HepG2 (cell line): ENCODE measurements around the gene RNF114. TPM values are rescaled to one million over a fixed set of nuclear protein-coding genes. Genes with fewer than 3 reads are reported as not detected.

Experiments
- AGO2 ChIP-seq: fragments of 200-400 bp; formaldehyde crosslinking; optimal IDR thresholded peaks from 2 replicates; pipeline ENCODE3; 2017; ENCODE audit warnings: mild to moderate bottlenecking, low read depth, low read length, moderate library complexity
- ATRX ChIP-seq: sonication (generic); formaldehyde crosslinking; IDR thresholded peaks from 2 replicates; pipeline ENCODE4 v1.4.0; 2020; ENCODE audit warnings: missing genetic modification reagents, borderline replicate concordance
- BCL6 ChIP-seq: IDR thresholded peaks from 2 replicates; pipeline ENCODE4 v1.6.1; 2016; ENCODE audit warnings: missing genetic modification reagents, missing compliant biosample characterization
- CHD4 ChIP-seq: fragments of 200-600 bp; sonication (generic); IDR thresholded peaks from 2 replicates; pipeline ENCODE4 v1.7.0; 2017; ENCODE audit warnings: mild to moderate bottlenecking, low read length, borderline replicate concordance
- KAT2B ChIP-seq: fragments of 150-350 bp; IDR thresholded peaks from 2 replicates; pipeline ENCODE4 v1.6.1; 2014; ENCODE audit warnings: low read depth, low read length, borderline replicate concordance
- KDM2A ChIP-seq: sonication (generic); formaldehyde crosslinking; IDR thresholded peaks from 2 replicates; pipeline ENCODE4 v1.4.0; 2020; ENCODE audit warnings: low read depth, missing genetic modification reagents, borderline replicate concordance
- KLF15 ChIP-seq: sonication (generic); formaldehyde crosslinking; IDR thresholded peaks from 2 replicates; pipeline ENCODE4 v1.8.1; 2023; ENCODE audit warnings: borderline replicate concordance, mild to moderate bottlenecking, inconsistent platforms, missing genetic modification reagents, mixed read lengths
- MED13 ChIP-seq: sonication (generic); formaldehyde crosslinking; IDR thresholded peaks from 2 replicates; pipeline ENCODE4 v1.5.0; 2020; ENCODE audit warnings: missing genetic modification reagents
- MEIS2 ChIP-seq: sonication (generic); formaldehyde crosslinking; IDR thresholded peaks from 2 replicates; pipeline ENCODE4 v1.9.0; 2021; ENCODE audit warnings: mild to moderate bottlenecking, missing genetic modification reagents
- PLSCR1 ChIP-seq: sonication (generic); formaldehyde crosslinking; IDR thresholded peaks from 2 replicates; pipeline ENCODE4 v1.5.0; 2020; ENCODE audit warnings: missing genetic modification reagents, mild to moderate bottlenecking, borderline replicate concordance
- ZBTB40 ChIP-seq, 2 experiments: fragments of 450-650 bp in 1 of 2; sonication (generic) in 1 of 2; formaldehyde crosslinking in 1 of 2; IDR thresholded peaks; 2 replicates each; pipeline versions ENCODE4 v1.6.1 to v1.8.0; 2016 to 2022; ENCODE audit warnings: antibody characterized with exemption in 1 of 2, mild to moderate bottlenecking in 1 of 2, missing genetic modification reagents in 1 of 2
- ZMYM4 ChIP-seq: sonication (generic); formaldehyde crosslinking; IDR thresholded peaks from 2 replicates; pipeline ENCODE4 v1.8.1; 2023; ENCODE audit warnings: mild to moderate bottlenecking, missing genetic modification reagents
- ZNF550 ChIP-seq: sonication (generic); formaldehyde crosslinking; IDR thresholded peaks from 2 replicates; pipeline ENCODE4 v1.4.0; 2020; ENCODE audit warnings: mild to moderate bottlenecking, missing genetic modification reagents, borderline replicate concordance
- polyA plus RNA-seq, 8 experiments: library from polyadenylated mRNA; depleted of rRNA in 3 of 8; stranded (reverse) in 7 of 8; unstranded in 1 of 8; fragments of >200 nt; fragmentation: Illumina TruSeq in 4 of 8; extraction: Trizol in 4 of 8; gene quantifications; 2 replicates each; pipeline versions ENCODE4 v1.2.1 to v1.2.3, GENCODE V29; 2011 to 2016; ENCODE audit warnings: low read depth in 4 of 8, missing spikeins in 1 of 8, mixed read lengths in 1 of 8; ENCODE audit not compliant: insufficient read depth in 1 of 8
- total RNA-seq, 5 experiments: library from RNA; depleted of rRNA; stranded (reverse); fragments of >200 nt; fragmentation: Illumina TruSeq; extraction: Trizol; gene quantifications; 2 replicates each; pipeline ENCODE4 v1.2.3, GENCODE V29; 2016; ENCODE audit warnings: low read depth in 1 of 5
- TF ChIP-seq, protein P1 (sequence below): sonication (generic); formaldehyde crosslinking; IDR thresholded peaks from 2 replicates; pipeline ENCODE4 v1.5.0; 2020; ENCODE audit warnings: missing genetic modification reagents, mild to moderate bottlenecking, borderline replicate concordance
- TF ChIP-seq, protein P2 (sequence below): IDR thresholded peaks from 2 replicates; pipeline ENCODE4 v1.6.1; 2016; ENCODE audit warnings: low read depth, control low read depth
- TF ChIP-seq, protein P3 (sequence below): sonication (generic); formaldehyde crosslinking; IDR thresholded peaks from 2 replicates; pipeline ENCODE4 v1.4.0; 2020; ENCODE audit warnings: mild to moderate bottlenecking, missing genetic modification reagents

The RNF114 gene
- total and polyA plus RNA-seq, 2 of the 13 experiments (the other 11 are each of a cell fraction or from before 2014, with no cell fraction given), result 119 to 126 TPM

DNA sequence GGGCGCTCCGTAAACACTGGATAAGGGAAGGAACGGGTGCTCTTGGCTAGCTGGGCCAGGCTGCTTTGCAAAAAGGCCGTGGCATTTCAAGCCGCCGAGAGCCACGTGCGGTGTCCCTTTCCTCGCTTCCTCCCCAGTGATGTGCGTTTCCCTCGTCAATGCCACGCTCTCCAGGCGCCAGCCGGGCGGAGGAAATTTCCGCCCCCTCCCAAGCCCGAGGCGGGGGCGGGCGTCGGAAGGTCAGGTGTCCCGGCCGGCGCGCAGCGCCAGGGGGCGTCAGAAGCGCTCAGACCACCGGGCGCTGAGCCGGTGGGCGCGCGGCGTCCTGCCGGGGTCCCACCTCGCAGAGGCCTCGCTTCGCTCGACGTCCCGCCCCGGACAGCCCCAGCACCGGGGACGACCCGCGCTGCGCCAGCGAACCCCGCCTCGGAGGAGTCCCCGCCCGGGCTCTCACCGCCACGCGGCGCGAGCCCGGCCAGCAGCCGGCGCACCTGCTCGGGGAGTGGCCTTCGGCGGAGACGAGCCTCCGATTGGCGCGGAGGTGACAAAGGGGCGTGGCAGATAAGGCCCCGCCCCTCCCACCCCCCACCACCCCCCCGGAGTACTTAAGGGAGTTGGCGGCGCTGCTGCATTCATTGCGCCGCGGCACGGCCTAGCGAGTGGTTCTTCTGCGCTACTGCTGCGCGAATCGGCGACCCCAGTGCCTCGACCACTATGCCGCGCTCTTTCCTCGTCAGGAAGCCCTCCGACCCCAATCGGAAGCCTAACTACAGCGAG lies 46.3 kb downstream of the RNF114 start, which contains the start of gene SNAI1 (continued):
- TF ChIP-seq CHD4 (no peak), KAT2B (no peak), ZMYM4 (CRISPR knock-in tag) (peak; percentile 79), MED13 (peak; percentile 87), BCL6 (CRISPR knock-in tag) (peak; percentile 68), ZBTB40 (IDR thresholded peaks at IDR 0.05) (no peak), ZBTB40 (CRISPR knock-in tag; IDR thresholded peaks at IDR 0.05) (peak; percentile 85; the same call in 1 of the 2 replicates), PLSCR1 (CRISPR knock-in tag) (no peak), ATRX (no peak), KLF15 (peak; percentile 86), AGO2 (no peak), MEIS2 (CRISPR knock-in tag) (peak; percentile 98), ZNF550 (CRISPR knock-in tag) (peak; percentile 98), KDM2A (CRISPR knock-in tag) (peak; percentile 78)
- TF ChIP-seq, protein P1, sequence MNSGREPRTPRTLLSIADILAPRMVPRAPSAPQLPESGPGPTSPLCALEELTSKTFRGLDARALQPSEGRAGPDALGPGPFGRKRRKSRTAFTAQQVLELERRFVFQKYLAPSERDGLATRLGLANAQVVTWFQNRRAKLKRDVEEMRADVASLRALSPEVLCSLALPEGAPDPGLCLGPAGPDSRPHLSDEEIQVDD, result peak; percentile 89
- TF ChIP-seq, protein P2, sequence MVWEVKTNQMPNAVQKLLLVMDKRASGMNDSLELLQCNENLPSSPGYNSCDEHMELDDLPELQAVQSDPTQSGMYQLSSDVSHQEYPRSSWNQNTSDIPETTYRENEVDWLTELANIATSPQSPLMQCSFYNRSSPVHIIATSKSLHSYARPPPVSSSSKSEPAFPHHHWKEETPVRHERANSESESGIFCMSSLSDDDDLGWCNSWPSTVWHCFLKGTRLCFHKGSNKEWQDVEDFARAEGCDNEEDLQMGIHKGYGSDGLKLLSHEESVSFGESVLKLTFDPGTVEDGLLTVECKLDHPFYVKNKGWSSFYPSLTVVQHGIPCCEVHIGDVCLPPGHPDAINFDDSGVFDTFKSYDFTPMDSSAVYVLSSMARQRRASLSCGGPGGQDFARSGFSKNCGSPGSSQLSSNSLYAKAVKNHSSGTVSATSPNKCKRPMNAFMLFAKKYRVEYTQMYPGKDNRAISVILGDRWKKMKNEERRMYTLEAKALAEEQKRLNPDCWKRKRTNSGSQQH (CRISPR knock-in tag), result no peak; the same call in 1 of the 2 replicates
- TF ChIP-seq, protein P3, sequence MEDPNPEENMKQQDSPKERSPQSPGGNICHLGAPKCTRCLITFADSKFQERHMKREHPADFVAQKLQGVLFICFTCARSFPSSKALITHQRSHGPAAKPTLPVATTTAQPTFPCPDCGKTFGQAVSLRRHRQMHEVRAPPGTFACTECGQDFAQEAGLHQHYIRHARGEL, result peak; percentile 96; the same call in 1 of the 2 replicates
